Neural cell (in vitro differentiated cells): ENCODE results near the gene PPM1B. TPM values are rescaled to one million over a fixed set of nuclear protein-coding genes. Genes with fewer than 3 reads are reported as not detected.

Source experiments
- H2AFZ ChIP-seq: fragments of 200-600, 300-800 bp; sonication (generic), shearing (Covaris generic); 2 replicates; pipeline ENCODE4 v1.6.0; 2014; ENCODE audit warnings: low read depth, mild to moderate bottlenecking, antibody characterized with exemption, low read length, moderate library complexity
- H3F3A ChIP-seq: fragments of 200-600 bp; shearing (Covaris generic); 2 replicates; pipeline ENCODE4 v1.6.1; 2016; ENCODE audit warnings: mild to moderate bottlenecking, moderate library complexity, mixed read lengths, antibody characterized with exemption, low read length; ENCODE audit not compliant: insufficient read depth, poor library complexity, severe bottlenecking
- H3K27ac ChIP-seq: fragments of 200-600, 300-800 bp; sonication (generic), shearing (Covaris generic); 2 replicates; pipeline ENCODE4 v1.5.1; 2014; ENCODE audit warnings: mild to moderate bottlenecking, low read length, moderate library complexity
- H3K27me3 ChIP-seq: fragments of 300-800, 200-600 bp; sonication (generic), shearing (Covaris generic); 2 replicates; pipeline ENCODE4 v1.6.0; 2014; ENCODE audit warnings: mild to moderate bottlenecking, low read depth, low read length, moderate library complexity; ENCODE audit not compliant: insufficient read depth
- H3K36me3 ChIP-seq: fragments of 300-800, 200-600 bp; sonication (generic), shearing (Covaris generic); 2 replicates; pipeline ENCODE4 v1.5.1; 2014; ENCODE audit warnings: mild to moderate bottlenecking, antibody characterized with exemption, low read length, moderate library complexity; ENCODE audit not compliant: insufficient read depth
- H3K4me2 ChIP-seq: fragments of 300-800, 200-600 bp; sonication (generic), shearing (Covaris generic); 2 replicates; pipeline ENCODE4 v1.6.0; 2014; ENCODE audit warnings: mild to moderate bottlenecking, low read length
- H3K4me3 ChIP-seq: fragments of 300-800, 200-600 bp; sonication (generic), shearing (Covaris generic); 2 replicates; pipeline ENCODE4 v1.5.1; 2014; ENCODE audit warnings: mild to moderate bottlenecking, low read length, moderate library complexity
- H3K79me2 ChIP-seq: fragments of 200-600 bp; shearing (Covaris generic); replicated peaks from 2 replicates; pipeline ENCODE4 v1.6.0; 2014; ENCODE audit warnings: mild to moderate bottlenecking, low read length, moderate library complexity; ENCODE audit not compliant: insufficient read depth
- H3K9ac ChIP-seq: fragments of 300-800, 200-600 bp; sonication (generic), shearing (Covaris generic); 2 replicates; pipeline ENCODE4 v1.6.1; 2016; ENCODE audit warnings: mild to moderate bottlenecking, low read length, mixed read lengths
- H3K9me2 ChIP-seq: fragments of 200-600 bp; shearing (Covaris generic); 2 replicates; pipeline ENCODE4 v1.6.1; 2016; ENCODE audit warnings: mild to moderate bottlenecking, low read length, mixed read lengths; ENCODE audit not compliant: insufficient read depth
- H3K9me3 ChIP-seq: fragments of 200-600, 300-800 bp; sonication (generic), shearing (Covaris generic); 2 replicates; pipeline ENCODE4 v1.6.1; 2016; ENCODE audit warnings: mild to moderate bottlenecking, mixed run types, low read length, moderate library complexity, mixed read lengths
- H4K20me1 ChIP-seq: fragments of 200-600 bp; shearing (Covaris generic); 2 replicates; pipeline ENCODE4 v1.6.1; 2016; ENCODE audit warnings: mild to moderate bottlenecking, mixed run types; ENCODE audit not compliant: insufficient read depth
- EP300 ChIP-seq: fragments of 450-650 bp; conservative IDR thresholded peaks from 2 replicates; pipeline ENCODE4 v1.6.1; 2014; ENCODE audit warnings: antibody characterized with exemption, mild to moderate bottlenecking, moderate library complexity; ENCODE audit not compliant: poor library complexity, severe bottlenecking
- EZH2 ChIP-seq: fragments of 200-600, 300-800 bp; shearing (Covaris generic), sonication (generic); IDR thresholded peaks from 2 replicates; pipeline ENCODE4 v1.6.1; 2014; ENCODE audit warnings: antibody characterized with exemption, low read length, borderline replicate concordance, mild to moderate bottlenecking; ENCODE audit not compliant: insufficient read depth, poor library complexity, severe bottlenecking
- MXI1 ChIP-seq: fragments of 450-650 bp; conservative IDR thresholded peaks from 2 replicates; pipeline ENCODE4 v1.6.1; 2014; ENCODE audit warnings: antibody characterized with exemption, mild to moderate bottlenecking; ENCODE audit not compliant: poor library complexity, severe bottlenecking
- POLR2AphosphoS5 ChIP-seq: IDR thresholded peaks from 2 replicates; pipeline ENCODE4 v1.6.1; 2012
- RAD21 ChIP-seq: fragments of 450-650 bp; conservative IDR thresholded peaks from 2 replicates; pipeline ENCODE4 v1.6.1; 2014; ENCODE audit warnings: antibody characterized with exemption, mild to moderate bottlenecking, moderate library complexity
- SMC3 ChIP-seq: fragments of 450-650 bp; conservative IDR thresholded peaks from 2 replicates; pipeline ENCODE4 v1.6.1; 2014; ENCODE audit warnings: antibody characterized with exemption, mild to moderate bottlenecking, moderate library complexity; ENCODE audit not compliant: poor library complexity
- TAF1 ChIP-seq: IDR thresholded peaks from 2 replicates; pipeline ENCODE4 v1.6.1; 2012; ENCODE audit warnings: low read depth
- polyA plus RNA-seq: library from polyadenylated mRNA; depleted of rRNA; stranded (reverse); fragments of >200 nt; gene quantifications from 2 replicates; pipeline ENCODE4 v1.2.3, GENCODE V29; 2014
- TF ChIP-seq, protein P1 (sequence below): fragments of 450-650 bp; IDR thresholded peaks from 2 replicates; pipeline ENCODE4 v1.5.1; 2014; ENCODE audit warnings: antibody characterized with exemption, mild to moderate bottlenecking, moderate library complexity; ENCODE audit not compliant: poor library complexity, severe bottlenecking
- TF ChIP-seq, protein P2 (sequence below): IDR thresholded peaks from 2 replicates; pipeline ENCODE4 v1.6.1; 2012; ENCODE audit warnings: borderline replicate concordance

PPM1B gene
- polyA plus RNA-seq, 1 donor from 2014 or later, result 116 TPM

DNA sequence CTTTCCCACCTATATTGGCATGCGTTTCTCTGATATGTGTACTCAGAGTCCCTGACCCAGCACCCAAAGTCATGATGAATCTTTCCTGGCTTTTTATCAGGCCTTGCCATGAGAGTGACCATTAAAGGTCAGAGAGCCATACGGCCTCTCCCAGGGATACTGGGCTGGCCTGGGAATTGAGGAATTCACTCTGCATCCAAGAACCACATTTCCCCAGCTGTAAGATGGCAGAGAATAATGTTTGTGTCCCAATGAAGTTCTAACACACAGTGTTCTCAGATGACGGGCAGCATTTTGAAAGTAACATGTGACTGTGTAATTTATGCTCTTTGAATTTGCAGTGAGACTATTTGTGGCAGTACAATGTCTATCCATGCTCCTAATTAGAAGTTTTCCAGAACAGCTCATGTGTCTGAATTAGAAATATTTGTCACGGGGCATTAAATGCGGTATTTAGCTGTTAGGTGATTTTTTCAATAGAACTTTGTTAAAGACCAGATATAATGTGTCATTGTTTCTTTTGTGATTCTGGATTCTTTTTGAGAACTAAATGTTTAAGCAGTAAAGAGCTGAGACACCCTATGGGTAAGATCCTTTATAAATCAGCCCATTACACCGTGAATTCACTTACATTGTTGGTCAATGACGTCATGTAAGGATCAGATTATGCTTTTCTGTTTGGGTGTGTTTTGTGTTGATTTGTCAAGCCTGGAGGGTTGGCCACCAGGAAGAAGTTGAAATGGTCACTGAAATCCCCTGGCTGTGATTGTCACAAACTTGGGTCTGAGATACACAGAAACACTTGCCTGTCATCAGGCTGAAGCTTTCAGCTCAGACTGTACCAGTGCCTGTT lies 99.3 kb downstream of the PPM1B start:
- H2AFZ ChIP-seq, result no peak overlapping the region
- no peaks in the 10 kb centered on the region for H4K20me1 ChIP-seq
- TF ChIP-seq, protein P1, sequence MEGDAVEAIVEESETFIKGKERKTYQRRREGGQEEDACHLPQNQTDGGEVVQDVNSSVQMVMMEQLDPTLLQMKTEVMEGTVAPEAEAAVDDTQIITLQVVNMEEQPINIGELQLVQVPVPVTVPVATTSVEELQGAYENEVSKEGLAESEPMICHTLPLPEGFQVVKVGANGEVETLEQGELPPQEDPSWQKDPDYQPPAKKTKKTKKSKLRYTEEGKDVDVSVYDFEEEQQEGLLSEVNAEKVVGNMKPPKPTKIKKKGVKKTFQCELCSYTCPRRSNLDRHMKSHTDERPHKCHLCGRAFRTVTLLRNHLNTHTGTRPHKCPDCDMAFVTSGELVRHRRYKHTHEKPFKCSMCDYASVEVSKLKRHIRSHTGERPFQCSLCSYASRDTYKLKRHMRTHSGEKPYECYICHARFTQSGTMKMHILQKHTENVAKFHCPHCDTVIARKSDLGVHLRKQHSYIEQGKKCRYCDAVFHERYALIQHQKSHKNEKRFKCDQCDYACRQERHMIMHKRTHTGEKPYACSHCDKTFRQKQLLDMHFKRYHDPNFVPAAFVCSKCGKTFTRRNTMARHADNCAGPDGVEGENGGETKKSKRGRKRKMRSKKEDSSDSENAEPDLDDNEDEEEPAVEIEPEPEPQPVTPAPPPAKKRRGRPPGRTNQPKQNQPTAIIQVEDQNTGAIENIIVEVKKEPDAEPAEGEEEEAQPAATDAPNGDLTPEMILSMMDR, result no peak
- TF ChIP-seq RAD21 (no peak), EP300 (no peak), EZH2 (no peak), POLR2AphosphoS5 (no peak), MXI1 (no peak), TAF1 (no peak), SMC3 (no peak)
- TF ChIP-seq, protein P2, sequence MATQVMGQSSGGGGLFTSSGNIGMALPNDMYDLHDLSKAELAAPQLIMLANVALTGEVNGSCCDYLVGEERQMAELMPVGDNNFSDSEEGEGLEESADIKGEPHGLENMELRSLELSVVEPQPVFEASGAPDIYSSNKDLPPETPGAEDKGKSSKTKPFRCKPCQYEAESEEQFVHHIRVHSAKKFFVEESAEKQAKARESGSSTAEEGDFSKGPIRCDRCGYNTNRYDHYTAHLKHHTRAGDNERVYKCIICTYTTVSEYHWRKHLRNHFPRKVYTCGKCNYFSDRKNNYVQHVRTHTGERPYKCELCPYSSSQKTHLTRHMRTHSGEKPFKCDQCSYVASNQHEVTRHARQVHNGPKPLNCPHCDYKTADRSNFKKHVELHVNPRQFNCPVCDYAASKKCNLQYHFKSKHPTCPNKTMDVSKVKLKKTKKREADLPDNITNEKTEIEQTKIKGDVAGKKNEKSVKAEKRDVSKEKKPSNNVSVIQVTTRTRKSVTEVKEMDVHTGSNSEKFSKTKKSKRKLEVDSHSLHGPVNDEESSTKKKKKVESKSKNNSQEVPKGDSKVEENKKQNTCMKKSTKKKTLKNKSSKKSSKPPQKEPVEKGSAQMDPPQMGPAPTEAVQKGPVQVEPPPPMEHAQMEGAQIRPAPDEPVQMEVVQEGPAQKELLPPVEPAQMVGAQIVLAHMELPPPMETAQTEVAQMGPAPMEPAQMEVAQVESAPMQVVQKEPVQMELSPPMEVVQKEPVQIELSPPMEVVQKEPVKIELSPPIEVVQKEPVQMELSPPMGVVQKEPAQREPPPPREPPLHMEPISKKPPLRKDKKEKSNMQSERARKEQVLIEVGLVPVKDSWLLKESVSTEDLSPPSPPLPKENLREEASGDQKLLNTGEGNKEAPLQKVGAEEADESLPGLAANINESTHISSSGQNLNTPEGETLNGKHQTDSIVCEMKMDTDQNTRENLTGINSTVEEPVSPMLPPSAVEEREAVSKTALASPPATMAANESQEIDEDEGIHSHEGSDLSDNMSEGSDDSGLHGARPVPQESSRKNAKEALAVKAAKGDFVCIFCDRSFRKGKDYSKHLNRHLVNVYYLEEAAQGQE, result no peak
- H3K36me3 ChIP-seq, result no peaks in the 10 kb centered on the region
- H3K4me3 ChIP-seq, result no peak overlapping the region
- H3K27ac ChIP-seq, result no peak overlapping the region
- H3K4me2 ChIP-seq, result no peak overlapping the region
- H3K9me2 ChIP-seq, result no peaks in the 10 kb centered on the region
- H3K27me3 ChIP-seq, result no peaks in the 10 kb centered on the region
- H3F3A ChIP-seq, result no peaks in the 10 kb centered on the region
- H3K9me3 ChIP-seq, result no peaks in the 10 kb centered on the region
- no peak overlapping the region for H3K9ac ChIP-seq
- no peaks in the 10 kb centered on the region for H3K79me2 ChIP-seq

DNA sequence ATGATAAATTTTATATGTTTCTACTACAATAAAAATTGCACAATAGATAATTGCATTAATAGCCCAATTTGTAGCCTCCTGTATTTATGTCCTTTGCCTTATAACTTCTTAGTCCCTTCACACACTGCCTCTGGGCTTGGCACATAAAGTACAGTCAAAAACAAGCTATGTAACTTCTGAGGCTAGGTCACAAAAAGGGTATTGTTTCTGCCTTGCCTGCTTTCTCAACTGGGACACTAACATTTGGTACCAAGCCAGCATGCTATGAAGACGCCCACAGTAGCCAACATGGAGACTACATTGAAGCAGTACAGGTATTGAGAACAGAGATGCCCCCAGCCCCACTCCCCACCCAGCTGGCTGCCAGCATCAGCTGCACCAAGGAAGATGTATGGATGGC lies 101.2 kb downstream of the PPM1B start:
- Histone ChIP-seq H4K20me1 (no peaks in the 10 kb centered on the region), H3K9ac (no peak overlapping the region), H3K9me2 (no peaks in the 10 kb centered on the region), H3K4me2 (no peak overlapping the region), H3K36me3 (no peaks in the 10 kb centered on the region), H3K79me2 (no peaks in the 10 kb centered on the region), H3F3A (no peaks in the 10 kb centered on the region), H3K4me3 (no peak overlapping the region), H2AFZ (no peak overlapping the region), H3K9me3 (no peaks in the 10 kb centered on the region), H3K27me3 (no peaks in the 10 kb centered on the region), H3K27ac (no peak overlapping the region)
- TF ChIP-seq TAF1 (no peak), EZH2 (no peak), MXI1 (no peak), EP300 (no peak)
